K562 (cell line): ENCODE results near the gene ANKRD65. TPM values are rescaled to one million over a fixed set of nuclear protein-coding genes. Genes with fewer than 3 reads are reported as not detected.
A peak's percentile ranks its signal among the peaks of the same experiment; 100 is the strongest.

Experiments used
- DEAF1 ChIP-seq: fragments of 450-650 bp; formaldehyde crosslinking; IDR thresholded peaks from 2 replicates; pipeline ENCODE4 v1.4.0; 2020; ENCODE audit warnings: mild to moderate bottlenecking, moderate library complexity
- ELF1 ChIP-seq: fragments of 200-800 bp; sonication (Bioruptor generic); IDR thresholded peaks from 2 replicates; pipeline ENCODE4 v1.6.1; 2016; ENCODE audit warnings: missing genetic modification characterization, missing compliant biosample characterization
- FOXK2 ChIP-seq, 2 experiments: fragments of 450-650 bp; IDR thresholded peaks in 1 of 2; conservative IDR thresholded peaks in 1 of 2; 2 replicates each; pipeline ENCODE4 v1.6.1; 2016; ENCODE audit warnings: low read depth in 2 of 2, mild to moderate bottlenecking in 1 of 2
- MCM2 ChIP-seq: fragments of 450-650 bp; IDR thresholded peaks from 2 replicates; pipeline ENCODE4 v1.6.1; 2017; ENCODE audit warnings: low read depth, mild to moderate bottlenecking
- MEF2D ChIP-seq: conservative IDR thresholded peaks from 2 replicates; pipeline ENCODE4 v1.6.1; 2016; ENCODE audit warnings: low read depth, missing genetic modification characterization, missing compliant biosample characterization
- MXD1 ChIP-seq: fragments of 250-450 bp; sonication (Bioruptor Pico); IDR thresholded peaks from 2 replicates; pipeline ENCODE4 v1.8.0; 2021; ENCODE audit warnings: borderline replicate concordance, mild to moderate bottlenecking, moderate library complexity; ENCODE audit not compliant: poor library complexity, severe bottlenecking
- PATZ1 ChIP-seq: fragments of 250-450 bp; sonication (Bioruptor Pico); IDR thresholded peaks from 2 replicates; pipeline ENCODE4 v1.5.0; 2020; ENCODE audit warnings: mild to moderate bottlenecking, borderline replicate concordance
- PHF21A ChIP-seq: fragments of 450-650 bp; IDR thresholded peaks from 2 replicates; pipeline ENCODE4 v1.6.1; 2017; ENCODE audit warnings: low read depth, borderline replicate concordance
- SIX5 ChIP-seq, 2 experiments: IDR thresholded peaks; 2 replicates each; pipeline ENCODE4 v1.6.1; 2011; ENCODE audit warnings: low read length in 2 of 2, borderline replicate concordance in 1 of 2, low read depth in 1 of 2, mild to moderate bottlenecking in 1 of 2, moderate library complexity in 1 of 2; ENCODE audit not compliant: insufficient read depth in 1 of 2
- STAT5A ChIP-seq: IDR thresholded peaks from 2 replicates; pipeline ENCODE4 v1.6.1; 2012; ENCODE audit warnings: low read length, inconsistent platforms, borderline replicate concordance
- TRIM24 ChIP-seq, 2 experiments: fragments of 450-650 bp; IDR thresholded peaks; 2 replicates each; pipeline ENCODE4 v1.6.1; 2016
- ZFP1 ChIP-seq: fragments of 450-650 bp; formaldehyde crosslinking; IDR thresholded peaks from 2 replicates; pipeline ENCODE4 v1.4.0; 2020; ENCODE audit warnings: mild to moderate bottlenecking, mixed read lengths
- ZNF324 ChIP-seq: fragments of 250-450 bp; sonication (Bioruptor Pico); IDR thresholded peaks from 2 replicates; pipeline ENCODE4 v1.4.0; 2020; ENCODE audit warnings: mild to moderate bottlenecking
- ZNF561 ChIP-seq: fragments of 450-650 bp; formaldehyde crosslinking; conservative IDR thresholded peaks from 2 replicates; pipeline ENCODE4 v1.4.0; 2020; ENCODE audit warnings: mild to moderate bottlenecking, moderate library complexity
- ZNF740 ChIP-seq, 3 experiments: fragments of 200-800 bp in 1 of 3; sonication (Bioruptor generic) in 1 of 3; sonication (generic) in 1 of 3; formaldehyde crosslinking in 1 of 3; IDR thresholded peaks; 2 replicates each; pipeline versions ENCODE4 v1.6.1 to v1.8.0; 2016 to 2022; ENCODE audit warnings: mild to moderate bottlenecking in 2 of 3, missing compliant biosample characterization in 2 of 3, missing genetic modification characterization in 2 of 3, missing genetic modification reagents in 1 of 3
- polyA plus RNA-seq, 8 experiments: library from polyadenylated mRNA; depleted of rRNA in 4 of 8; stranded (reverse) in 5 of 8; unstranded in 3 of 8; fragments of >200 nt; fragmentation: Nextera tagmentation in 2 of 8; fragmentation: Illumina TruSeq in 1 of 8; extraction: Ambion mirVana in 2 of 8; extraction: Trizol in 1 of 8; gene quantifications; 2 replicates each; pipeline versions ENCODE4 v1.2.1 to v1.2.3, GENCODE V29; 2011 to 2014; ENCODE audit warnings: inconsistent platforms in 1 of 8, missing spikeins in 1 of 8
- total RNA-seq, 7 experiments: library from RNA; depleted of rRNA in 6 of 7; stranded (reverse); fragments of >200 nt in 6 of 7; fragmentation: Illumina TruSeq in 2 of 7; extraction: Trizol in 2 of 7; gene quantifications; 2 replicates each; pipeline versions ENCODE4 v1.2.1 to v1.2.3, GENCODE V29; 2011 to 2021; ENCODE audit warnings: low replicate concordance in 1 of 7

Gene ANKRD65
- total and polyA plus RNA-seq, 9 of the 15 experiments (the other 6 are each of a cell fraction or from before 2014, with no cell fraction given): not detected

DNA sequence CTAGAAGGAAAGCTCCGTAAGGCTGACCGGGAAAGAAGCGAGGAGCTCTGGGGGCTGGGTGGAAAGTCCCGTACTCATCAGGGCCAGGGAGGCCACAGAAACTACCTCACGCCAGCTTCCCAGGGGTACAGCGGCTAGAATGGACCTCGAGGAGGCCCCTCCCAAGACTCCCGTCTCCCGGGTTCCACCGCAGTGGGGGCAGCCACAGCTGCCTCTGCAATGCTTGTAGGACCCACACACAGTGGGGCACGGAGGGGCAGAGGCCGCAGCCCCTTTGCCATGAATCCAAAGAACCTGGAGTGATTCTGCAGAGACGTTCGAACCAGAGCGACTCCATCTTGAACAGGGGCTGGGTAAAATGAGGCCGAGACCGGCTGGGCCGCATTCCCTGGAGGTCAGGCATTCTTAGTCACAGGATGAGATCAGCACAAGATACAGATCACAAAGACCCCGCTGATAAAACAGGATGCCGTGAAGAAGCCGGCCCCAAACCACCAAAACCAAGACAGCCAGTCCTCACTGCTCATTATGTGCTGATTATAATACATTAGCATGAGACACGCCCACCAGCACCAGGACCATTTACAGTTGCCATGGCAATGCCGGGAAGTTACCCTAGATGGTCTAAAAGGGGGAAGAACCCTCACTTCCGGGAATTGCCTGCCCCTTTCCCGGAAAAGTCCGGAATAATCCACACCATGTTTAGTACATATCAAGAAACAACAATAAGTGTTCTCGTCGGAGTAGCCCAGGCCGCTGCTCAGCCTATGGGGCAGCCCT lies 1.6 kb upstream of the ANKRD65 start (continued):
- TF ChIP-seq MXD1 (CRISPR knock-in tag) (no peak), FOXK2 (conservative IDR thresholded peaks at IDR 0.05 in 1 of 2, IDR thresholded peaks at IDR 0.05 in 1 of 2; ENCODE audit: low read depth in 2 of 2) (0 out of 4 replicates have a peak, but pooled peaks of 1 of the 2 experiments have one; percentile 46), SIX5 (IDR thresholded peaks at IDR 0.05; ENCODE audit: borderline replicate concordance in 1 of 2, insufficient read depth in 1 of 2, low read depth in 1 of 2, low read length in 2 of 2) (no peak), ZFP1 (CRISPR knock-in tag) (no peak), PATZ1 (CRISPR knock-in tag) (no peak), ZNF740 (CRISPR knock-in tag; IDR thresholded peaks at IDR 0.05) (no peak), ZNF740 (tag; IDR thresholded peaks at IDR 0.05) (peak in 1 of 2 experiments; percentile 86; a peak in 2 of 4 replicates), ELF1 (tag) (peak; percentile 66), PHF21A (no peak), DEAF1 (CRISPR knock-in tag) (no peak), TRIM24 (IDR thresholded peaks at IDR 0.05) (no peak), STAT5A (peak; percentile 59), MEF2D (tag) (peak; percentile 95), ZNF324 (CRISPR knock-in tag) (0 out of 2 replicates have a peak, but pooled peaks have one; percentile 60), ZNF561 (no peak; the same call in 1 of the 2 replicates), MCM2 (no peak)
